GM20000 (cell line): ENCODE results near the gene NPIPB8.
"Not testable (repeated sequence)": the region's sequence is repeated elsewhere in the genome, so short reads cannot be mapped to it uniquely, and the experiment has no call there.

Experiments used
- DNase-seq: peaks from one replicate; pipeline ENCODE4 v3.0.0; 2012; ENCODE audit warnings: low spot score
- CTCF ChIP-seq: IDR thresholded peaks from 2 replicates; pipeline ENCODE4 v1.5.1; 2012; ENCODE audit warnings: mild to moderate bottlenecking, control low read depth; ENCODE audit errors: extremely low read depth, missing control alignments

The NPIPB8 gene

GRCh38 chr16:28604186-28604565 is 33.7 kb upstream of the NPIPB8 start:
- TF ChIP-seq CTCF: no peak

DNA sequence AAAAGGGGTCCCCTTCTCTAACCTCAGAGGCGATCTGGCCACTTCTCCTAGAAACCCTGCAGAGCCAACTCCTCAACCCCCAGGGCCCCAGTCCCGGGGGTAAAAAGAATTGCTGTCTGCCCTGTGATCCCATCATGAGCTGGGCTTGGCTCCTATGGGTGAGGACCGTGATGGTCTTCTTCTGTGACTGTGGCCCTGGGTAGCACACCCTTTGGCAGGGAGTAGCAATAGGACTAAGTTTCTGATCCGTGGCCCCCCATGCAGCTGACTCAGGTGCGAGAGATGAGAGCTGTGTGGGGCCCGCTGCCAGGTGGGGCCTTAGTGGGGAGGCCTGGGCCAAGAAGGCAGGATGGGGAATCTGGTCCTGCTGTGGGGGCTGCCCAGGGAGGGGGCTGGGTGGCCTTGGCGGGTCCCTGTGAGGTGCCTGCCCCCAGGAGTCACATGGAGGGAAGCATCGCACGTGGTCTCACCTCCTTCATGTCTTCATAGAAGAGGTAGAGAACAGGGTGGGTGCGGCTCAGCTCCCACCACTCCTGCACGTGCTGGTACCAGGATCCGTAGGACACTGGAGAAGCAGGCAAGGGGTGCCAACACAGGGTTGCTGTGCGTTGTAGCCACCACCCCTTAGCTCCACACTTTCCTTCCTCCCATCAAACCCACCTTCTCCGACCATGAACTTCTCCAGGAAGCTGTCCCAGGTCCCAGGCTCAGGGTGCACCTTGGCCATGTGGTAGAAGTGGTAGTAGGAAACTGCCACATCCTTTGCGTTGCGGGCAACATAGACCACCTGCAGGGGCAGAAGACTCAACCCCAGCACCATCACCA is 31.4 kb upstream of the NPIPB8 start:
- DNase-seq: no peak
- TF ChIP-seq CTCF: no peak

More at GRCh38 chr16:28604186-28604565, 33.7 kb upstream of the NPIPB8 start:
- DNase-seq: no peak

DNA sequence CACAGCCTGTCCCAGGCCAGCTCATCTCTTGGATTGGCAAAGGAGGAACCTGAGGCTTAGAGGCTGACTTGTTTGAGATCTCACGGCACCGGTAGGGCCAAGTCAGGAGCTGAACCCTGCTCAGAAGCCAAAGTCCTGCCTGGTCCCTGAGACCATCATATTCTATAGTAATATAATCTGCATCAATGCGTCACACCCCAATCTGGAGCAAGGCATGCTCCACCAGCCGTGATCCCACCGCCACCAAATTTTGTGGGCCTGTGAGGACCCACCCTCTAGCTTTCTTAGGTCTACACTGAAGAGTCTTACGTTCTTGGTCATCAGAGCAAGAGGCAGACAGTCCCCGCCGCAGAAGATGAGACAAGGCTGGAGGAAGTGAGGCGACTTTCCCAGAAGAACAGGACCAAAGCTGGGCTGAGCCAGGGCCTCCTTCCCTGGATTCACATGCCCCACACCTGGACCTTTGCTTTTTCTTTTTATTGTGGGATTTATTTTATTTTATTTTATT is 30.7 kb upstream of the NPIPB8 start:
- TF ChIP-seq CTCF: no peak
- no peak for DNase-seq

GRCh38 chr16:28607681-28608495 is 30.0 kb upstream of the NPIPB8 start:
- DNase-seq: not testable (repeated sequence)

- DNase-seq: not testable (repeated sequence)
Measured at GRCh38 chr16:28608496-28608808, 29.4 kb upstream of the NPIPB8 start.

GRCh38 chr16:28608867-28609596 is 28.8 kb upstream of the NPIPB8 start:
- not testable (repeated sequence) for DNase-seq

GRCh38 chr16:28609631-28610594 is 28.0 kb upstream of the NPIPB8 start, which contains the start of gene SULT1A1:
SULT1A1 (minus strand) TSS chr16:28610044; CDS start chr16:28608855, 1,189 bp downstream.
- no peak for TF ChIP-seq CTCF
- DNase-seq: no peak

- DNase-seq: peak; percentile 31
- no peak for TF ChIP-seq CTCF
Measured at GRCh38 chr16:28610595-28611191, 27.2 kb upstream of the NPIPB8 start.

DNA sequence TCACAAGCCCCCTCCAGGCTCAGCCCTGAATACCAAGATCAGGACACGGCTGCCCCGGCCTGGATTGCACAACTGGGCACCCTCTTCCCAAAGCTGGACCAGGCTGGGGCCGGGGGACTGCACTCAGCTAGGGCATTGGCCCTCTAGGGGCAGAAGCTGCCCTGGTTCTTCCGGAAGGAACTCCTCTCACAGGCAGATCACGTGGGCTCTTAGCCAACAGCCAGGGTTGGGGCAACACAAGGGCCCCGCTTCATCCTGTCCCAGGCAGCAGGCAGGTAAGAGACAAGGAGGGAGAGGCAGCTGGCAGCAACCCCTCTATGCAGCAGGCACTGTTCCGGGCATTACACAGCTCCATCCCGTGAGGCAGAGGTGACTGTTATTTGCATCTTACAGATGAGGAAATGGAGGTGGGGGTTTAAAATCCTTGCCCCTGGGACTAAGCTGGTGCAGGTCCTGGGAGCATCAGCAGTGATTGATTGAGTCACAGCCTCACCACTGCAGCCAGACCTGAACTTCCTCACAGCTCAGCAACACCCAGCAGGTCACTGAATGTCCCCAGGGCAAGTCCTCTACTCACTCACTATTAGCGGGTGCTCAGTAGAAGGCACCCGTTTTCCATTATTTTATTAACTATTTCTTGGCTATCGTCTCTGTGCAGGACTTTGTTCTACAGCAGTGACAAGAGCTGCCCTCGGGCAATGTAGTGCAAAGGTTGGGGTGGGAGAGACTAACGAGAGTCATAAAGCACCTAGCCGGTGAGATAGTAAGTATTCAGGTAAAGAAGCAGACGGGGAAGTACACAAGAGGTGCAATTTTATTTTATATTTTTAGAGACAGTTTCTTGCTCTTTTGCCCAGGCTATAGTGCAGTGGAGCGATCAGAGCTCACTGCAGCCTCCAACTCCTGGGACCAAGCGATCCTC is 25.2 kb upstream of the NPIPB8 start:
- DNase-seq: not testable (repeated sequence)

DNA sequence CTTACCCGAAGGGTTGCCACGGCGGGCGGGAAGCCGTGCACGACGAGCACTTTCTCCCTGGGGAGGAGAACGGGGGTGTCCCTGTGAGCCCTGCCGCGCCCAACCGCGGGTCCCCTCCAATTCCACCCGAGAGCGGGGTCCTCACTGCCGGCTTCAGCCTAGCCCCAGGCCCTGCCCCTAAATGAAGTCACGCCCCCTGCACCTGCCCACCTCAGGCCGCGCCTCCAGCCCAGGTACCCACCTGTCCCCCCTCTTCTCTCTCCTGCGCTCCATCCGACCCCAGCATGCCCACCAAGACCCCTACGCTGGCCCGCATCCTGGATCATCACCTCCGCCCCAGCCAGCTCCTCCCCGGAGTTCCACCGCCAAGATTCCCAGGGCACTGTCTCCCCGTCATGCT is 24.0 kb upstream of the NPIPB8 start:
- DNase-seq: not testable (repeated sequence)

GRCh38 chr16:28614561-28614960 is 23.3 kb upstream of the NPIPB8 start:
- DNase-seq: not testable (repeated sequence)
